ENCODE results near the gene S100A1.

Gene S100A1

DNA sequence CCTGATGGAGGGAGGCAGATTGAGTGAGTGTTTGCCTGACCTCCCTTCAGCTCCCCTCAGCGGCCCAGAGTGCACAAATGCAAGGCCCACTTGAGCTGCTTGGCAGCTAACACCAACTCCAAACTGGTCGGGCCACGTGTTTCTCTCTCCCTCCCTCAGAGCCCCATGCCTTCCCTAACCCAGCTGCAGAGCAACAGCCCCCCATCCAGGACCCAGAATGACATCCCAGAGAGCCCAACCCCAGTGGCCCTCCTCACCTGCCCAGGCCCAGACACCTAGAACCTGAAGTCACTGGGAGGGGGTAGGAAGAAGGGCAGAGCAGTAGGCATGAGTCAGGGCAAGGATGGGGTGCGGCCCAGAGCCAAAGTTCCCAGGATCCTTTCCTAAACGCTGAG, 11.3 kb upstream of the S100A1 start:
- Histone ChIP-seq H3K27me3 (ENCODE audit: control insufficient read depth, insufficient read depth, low read length) (no peaks in the 10 kb centered on the region; the same call in 1 of the 2 replicates), H3K36me3 (ENCODE audit: control insufficient read depth, insufficient read depth, low read length) (peaks cover 9% of the 10 kb centered on the region; the same call in 1 of the 2 replicates)

DNA sequence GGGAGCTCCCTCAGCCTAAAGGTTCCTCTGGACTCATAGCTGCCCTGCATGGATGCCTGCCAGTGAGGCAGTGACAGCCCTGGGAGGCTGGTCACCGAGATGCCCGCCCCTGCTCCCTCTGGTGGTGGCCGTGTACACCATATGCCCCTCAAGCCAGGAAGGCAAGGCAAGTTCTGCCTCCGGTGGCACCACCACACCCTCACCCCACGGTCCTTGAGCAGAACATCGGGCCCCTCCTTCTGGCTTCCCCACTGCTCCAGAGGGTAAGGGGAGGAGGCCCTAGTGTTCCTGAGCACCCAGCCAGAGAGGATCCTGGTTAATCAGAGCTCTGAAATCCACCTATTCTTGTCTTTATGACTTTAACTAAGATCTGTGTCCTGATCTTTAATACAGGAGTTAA, 10.6 kb upstream of the S100A1 start:
- Histone ChIP-seq H3K27me3 (ENCODE audit: control insufficient read depth, insufficient read depth, low read length) (no peaks in the 10 kb centered on the region), H3K9me3 (ENCODE audit: control insufficient read depth, insufficient read depth, low read depth, low read length) (no peaks in the 10 kb centered on the region), H3K9ac (ENCODE audit: low read length) (no peak overlapping the region), H3K36me3 (ENCODE audit: control insufficient read depth, insufficient read depth, low read length) (peaks cover 15% of the 10 kb centered on the region; the same call in 1 of the 2 replicates), H3K4me1 (ENCODE audit: control insufficient read depth, insufficient read depth, low read length) (peaks cover 24% of the 10 kb centered on the region), H3K27ac (ENCODE audit: low read depth, low read length) (no peak overlapping the region), H3K4me3 (ENCODE audit: low read depth, low read length) (no peak overlapping the region)

More for the DNA sequence above, 11.3 kb upstream of the S100A1 start:
- no peak overlapping the region for H3K9ac ChIP-seq (ENCODE audit: low read length)
- H3K4me1 ChIP-seq (ENCODE audit: control insufficient read depth, insufficient read depth, low read length), result peaks cover 30% of the 10 kb centered on the region
- no peak overlapping the region for H3K4me3 ChIP-seq (ENCODE audit: low read depth, low read length)
- H3K9me3 ChIP-seq (ENCODE audit: control insufficient read depth, insufficient read depth, low read depth, low read length), result no peaks in the 10 kb centered on the region
- no peak overlapping the region for H3K27ac ChIP-seq (ENCODE audit: low read depth, low read length)

DNA sequence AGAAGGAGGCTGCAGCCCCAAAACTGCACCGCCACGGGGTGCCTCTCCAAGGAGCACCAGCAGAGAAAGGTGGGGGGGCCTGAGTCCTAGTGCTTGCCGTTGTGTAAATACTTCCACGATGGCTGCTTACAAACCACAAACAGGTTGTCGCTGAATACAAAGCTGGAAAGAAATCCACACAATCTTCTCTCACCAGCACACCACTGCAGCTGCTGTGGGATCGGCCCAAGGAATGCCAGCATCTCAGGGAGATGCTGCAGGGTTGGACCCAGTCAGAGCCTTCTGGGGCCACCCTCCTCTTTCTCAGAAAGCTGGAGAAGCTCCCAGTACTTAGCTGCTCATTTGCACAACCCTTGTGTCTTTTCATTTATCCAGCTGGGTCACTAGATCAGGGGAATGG, 9.1 kb upstream of the S100A1 start:
- no peak overlapping the region for H3K27ac ChIP-seq (ENCODE audit: low read depth, low read length)

DNA sequence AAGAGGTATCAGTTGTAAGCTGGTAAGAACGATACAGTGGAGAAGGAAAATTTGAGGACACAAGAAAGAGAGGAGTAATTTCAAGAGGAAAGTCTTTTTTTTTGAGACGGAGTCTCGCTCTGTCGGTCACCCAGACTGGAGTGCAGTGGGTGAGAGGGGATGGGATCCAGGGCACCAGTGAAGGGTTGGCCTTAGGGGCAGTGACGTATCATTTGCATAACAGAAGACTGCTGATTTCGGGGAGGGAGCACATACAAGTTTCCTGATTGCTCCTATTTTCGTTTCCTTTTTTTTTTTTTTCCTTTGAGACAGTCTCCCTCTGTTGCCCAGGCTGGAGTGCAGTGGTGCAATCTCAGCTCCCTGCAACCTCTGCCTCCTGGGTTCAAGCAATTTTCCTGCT, 5.1 kb upstream of the S100A1 start:
- Histone ChIP-seq H3K36me3 (ENCODE audit: control insufficient read depth, insufficient read depth, low read length) (peaks cover 22% of the 10 kb centered on the region; the same call in 1 of the 2 replicates), H3K27me3 (ENCODE audit: control insufficient read depth, insufficient read depth, low read length) (0 out of 2 replicates have a peak, but pooled peaks cover 3% of the 10 kb centered on the region), H3K27ac (ENCODE audit: low read depth, low read length) (no peak overlapping the region), H3K4me3 (ENCODE audit: low read depth, low read length) (no peak overlapping the region), H3K9ac (ENCODE audit: low read length) (no peak overlapping the region), H3K9me3 (ENCODE audit: control insufficient read depth, insufficient read depth, low read depth, low read length) (no peaks in the 10 kb centered on the region), H3K4me1 (ENCODE audit: control insufficient read depth, insufficient read depth, low read length) (peaks cover 23% of the 10 kb centered on the region)

More for the DNA sequence above, 9.1 kb upstream of the S100A1 start:
- H3K36me3 ChIP-seq (ENCODE audit: control insufficient read depth, insufficient read depth, low read length), result peaks cover 16% of the 10 kb centered on the region; the same call in 1 of the 2 replicates
- H3K4me3 ChIP-seq (ENCODE audit: low read depth, low read length), result no peak overlapping the region
- H3K27me3 ChIP-seq (ENCODE audit: control insufficient read depth, insufficient read depth, low read length), result no peaks in the 10 kb centered on the region
- H3K9ac ChIP-seq (ENCODE audit: low read length), result no peak overlapping the region
- no peaks in the 10 kb centered on the region for H3K9me3 ChIP-seq (ENCODE audit: control insufficient read depth, insufficient read depth, low read depth, low read length)
- peaks cover 21% of the 10 kb centered on the region; the same call in 1 of the 2 replicates for H3K4me1 ChIP-seq (ENCODE audit: control insufficient read depth, insufficient read depth, low read length)

DNA sequence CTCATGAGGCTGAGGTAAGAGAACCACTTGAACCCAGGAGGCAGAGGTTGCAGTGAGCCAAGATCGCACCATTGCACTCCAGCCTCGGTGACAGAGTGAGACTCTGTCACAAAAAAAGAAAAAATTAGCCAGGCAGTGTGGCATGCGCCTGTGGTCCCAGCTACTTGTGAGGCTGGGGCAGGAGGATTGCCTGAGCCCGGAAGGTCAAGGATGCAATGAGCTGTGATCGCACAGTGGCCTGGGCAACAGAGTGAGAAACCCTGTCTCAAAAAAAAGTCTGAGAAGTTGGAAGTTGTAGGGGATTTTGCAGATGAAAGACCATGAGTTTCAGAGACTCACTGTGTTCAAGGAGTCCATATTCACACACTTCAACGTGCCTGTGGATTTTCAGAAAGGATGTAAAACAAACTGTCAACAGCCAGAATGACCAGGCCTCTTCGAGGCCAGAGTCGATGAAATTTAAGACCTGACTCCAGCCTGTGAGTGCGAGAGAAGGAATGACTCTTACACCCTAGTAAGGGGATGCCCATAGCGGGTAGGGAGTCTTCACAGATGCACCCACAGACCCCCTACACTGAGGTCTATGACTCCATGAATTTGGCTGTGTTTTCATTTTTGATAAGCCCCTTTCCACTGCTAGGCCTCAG, 3.1 kb upstream of the S100A1 start:
- 0 out of 2 replicates have a peak, but pooled peaks cover 3% of the 10 kb centered on the region for H3K27me3 ChIP-seq (ENCODE audit: control insufficient read depth, insufficient read depth, low read length)
- H3K9me3 ChIP-seq (ENCODE audit: control insufficient read depth, insufficient read depth, low read depth, low read length), result no peaks in the 10 kb centered on the region
- peaks cover 16% of the 10 kb centered on the region; the same call in 1 of the 2 replicates for H3K36me3 ChIP-seq (ENCODE audit: control insufficient read depth, insufficient read depth, low read length)
- peaks cover 42% of the 10 kb centered on the region for H3K4me1 ChIP-seq (ENCODE audit: control insufficient read depth, insufficient read depth, low read length)
- no peak overlapping the region for H3K4me3 ChIP-seq (ENCODE audit: low read depth, low read length)
- H3K9ac ChIP-seq (ENCODE audit: low read length), result no peak overlapping the region
- H3K27ac ChIP-seq (ENCODE audit: low read depth, low read length), result no peak overlapping the region

DNA sequence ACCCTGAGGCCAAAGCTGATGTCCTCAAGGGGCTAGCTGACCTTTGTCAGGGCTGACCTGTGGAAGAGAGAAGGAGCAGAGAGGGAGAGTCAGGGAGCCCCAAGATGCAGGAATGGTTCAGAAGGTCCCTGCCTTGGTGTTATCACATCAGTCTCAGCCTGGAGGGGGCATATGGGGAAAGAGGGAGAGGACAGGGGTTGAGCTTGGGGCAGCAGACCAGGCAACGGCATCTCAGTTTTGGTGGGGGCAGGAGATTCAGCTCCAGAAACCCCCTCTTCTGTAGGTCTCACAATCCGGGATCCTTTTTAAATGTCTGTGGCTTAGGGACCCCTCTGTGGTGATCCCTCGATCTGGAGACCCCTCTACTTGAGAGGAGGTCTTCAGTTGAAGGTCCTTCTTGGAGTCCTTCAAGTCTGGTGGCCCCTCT, 1.7 kb upstream of the S100A1 start:
- peak overlapping the region; percentile 75 for H3K4me3 ChIP-seq (ENCODE audit: low read depth, low read length)
- H3K36me3 ChIP-seq (ENCODE audit: control insufficient read depth, insufficient read depth, low read length), result 0 out of 2 replicates have a peak, but pooled peaks cover 13% of the 10 kb centered on the region

DNA sequence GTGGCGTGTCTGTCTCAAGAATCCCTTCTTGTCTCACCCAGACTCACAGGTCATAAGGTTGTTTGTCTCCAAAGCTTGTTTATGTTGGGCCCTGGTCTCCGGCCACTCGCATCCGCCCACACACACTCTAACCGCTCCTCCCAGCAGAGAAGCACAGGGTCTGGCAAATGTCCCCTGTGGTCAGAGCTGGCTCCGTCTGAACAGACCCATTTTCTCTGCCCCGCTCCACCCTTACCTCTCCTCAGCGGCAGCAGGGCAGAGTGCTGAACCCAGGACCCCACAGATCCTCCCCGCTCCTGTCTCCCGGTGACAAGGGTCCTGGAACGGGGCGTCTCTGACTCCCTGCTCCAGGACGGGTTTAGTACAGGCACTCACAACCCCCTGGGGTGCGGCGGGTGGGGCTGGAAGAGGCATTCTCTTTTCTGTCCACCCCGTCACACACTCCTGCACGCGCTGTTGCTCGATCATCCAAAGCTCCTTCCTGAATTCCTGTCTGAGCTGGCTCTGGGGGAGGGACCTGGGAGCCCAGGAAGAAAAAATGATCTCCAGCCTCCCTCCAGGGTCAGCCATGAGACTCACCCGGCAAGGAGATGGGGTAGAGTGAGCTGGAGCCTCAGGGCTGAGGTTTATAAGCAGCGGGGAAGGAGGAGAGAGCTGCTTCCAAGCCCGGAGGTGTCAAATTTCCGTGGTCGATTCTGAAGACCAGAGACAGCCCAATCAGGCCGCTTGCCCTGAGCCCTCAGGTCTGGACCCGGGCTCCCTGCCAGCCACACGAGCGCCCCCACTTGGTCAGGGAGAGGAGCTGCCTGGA, 1.1 kb upstream of the S100A1 start, which contains the start of gene S100A13:
Gene S100A13 (minus strand): TSS at position 602 of the 811 bp plus-strand sequence. CDS start 1,033 bp downstream, outside the sequence.
- Histone ChIP-seq H3K36me3 (ENCODE audit: control insufficient read depth, insufficient read depth, low read length) (0 out of 2 replicates have a peak, but pooled peaks cover 13% of the 10 kb centered on the region), H3K4me3 (ENCODE audit: low read depth, low read length) (peak within 1 kb of the TSS; percentile 75), H3K9me3 (ENCODE audit: control insufficient read depth, insufficient read depth, low read depth, low read length) (no peaks in the 10 kb centered on the region), H3K9ac (ENCODE audit: low read length) (peak within 1 kb of the TSS; percentile 79), H3K4me1 (ENCODE audit: control insufficient read depth, insufficient read depth, low read length) (peaks cover 45% of the 10 kb centered on the region), H3K27me3 (ENCODE audit: control insufficient read depth, insufficient read depth, low read length) (0 out of 2 replicates have a peak, but pooled peaks cover 3% of the 10 kb centered on the region), H3K27ac (ENCODE audit: low read depth, low read length) (peak within 1 kb of the TSS; percentile 50; the same call in 1 of the 2 replicates)

More for the DNA sequence above, 1.7 kb upstream of the S100A1 start:
- Histone ChIP-seq H3K9ac (ENCODE audit: low read length) (peak overlapping the region; percentile 79), H3K27me3 (ENCODE audit: control insufficient read depth, insufficient read depth, low read length) (0 out of 2 replicates have a peak, but pooled peaks cover 3% of the 10 kb centered on the region), H3K27ac (ENCODE audit: low read depth, low read length) (peak overlapping the region; percentile 50; the same call in 1 of the 2 replicates), H3K9me3 (ENCODE audit: control insufficient read depth, insufficient read depth, low read depth, low read length) (no peaks in the 10 kb centered on the region), H3K4me1 (ENCODE audit: control insufficient read depth, insufficient read depth, low read length) (peaks cover 45% of the 10 kb centered on the region)

DNA sequence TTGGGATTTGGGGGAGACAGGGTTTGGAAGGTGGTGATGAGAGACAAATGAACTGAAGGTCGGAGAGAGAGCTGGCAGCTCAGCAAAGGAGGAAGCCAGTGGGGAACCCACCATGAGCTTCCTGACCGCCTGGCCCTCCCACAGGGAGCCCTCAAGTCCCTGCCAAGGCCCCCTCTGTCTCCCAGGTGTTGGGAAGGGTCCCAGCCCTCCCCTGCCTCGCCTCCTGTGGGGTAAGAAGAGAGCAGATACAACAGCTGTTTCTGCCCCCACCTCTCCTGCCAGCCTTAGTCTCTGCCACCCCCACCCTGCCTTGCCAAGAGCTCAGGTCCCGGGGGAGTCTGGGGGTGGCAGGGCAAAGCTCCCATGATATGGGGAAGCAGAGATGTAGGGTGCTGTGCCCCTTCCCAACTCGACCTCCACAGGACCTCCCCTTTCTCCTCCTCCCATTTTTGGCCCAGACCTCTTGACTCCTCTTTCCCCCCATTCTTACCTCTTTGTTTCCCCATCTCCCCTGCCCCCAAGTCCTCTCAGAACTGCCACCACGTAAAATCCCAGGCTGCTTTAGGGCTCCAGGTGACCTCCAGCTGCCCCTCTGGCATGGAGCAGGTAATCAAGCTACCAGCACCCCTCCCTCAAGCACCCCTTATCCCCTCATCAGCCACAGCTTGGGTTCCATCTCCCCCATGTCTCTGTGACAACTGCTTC, 556 bp downstream of the S100A1 start:
- Histone ChIP-seq H3K27me3 (ENCODE audit: control insufficient read depth, insufficient read depth, low read length) (0 out of 2 replicates have a peak, but pooled peaks cover 3% of the 10 kb centered on the region), H3K4me3 (ENCODE audit: low read depth, low read length) (no peak overlapping the region), H3K36me3 (ENCODE audit: control insufficient read depth, insufficient read depth, low read length) (0 out of 2 replicates have a peak, but pooled peaks cover 6% of the 10 kb centered on the region), H3K4me1 (ENCODE audit: control insufficient read depth, insufficient read depth, low read length) (peaks cover 45% of the 10 kb centered on the region), H3K27ac (ENCODE audit: low read depth, low read length) (no peak overlapping the region), H3K9me3 (ENCODE audit: control insufficient read depth, insufficient read depth, low read depth, low read length) (no peaks in the 10 kb centered on the region), H3K9ac (ENCODE audit: low read length) (no peak overlapping the region)

DNA sequence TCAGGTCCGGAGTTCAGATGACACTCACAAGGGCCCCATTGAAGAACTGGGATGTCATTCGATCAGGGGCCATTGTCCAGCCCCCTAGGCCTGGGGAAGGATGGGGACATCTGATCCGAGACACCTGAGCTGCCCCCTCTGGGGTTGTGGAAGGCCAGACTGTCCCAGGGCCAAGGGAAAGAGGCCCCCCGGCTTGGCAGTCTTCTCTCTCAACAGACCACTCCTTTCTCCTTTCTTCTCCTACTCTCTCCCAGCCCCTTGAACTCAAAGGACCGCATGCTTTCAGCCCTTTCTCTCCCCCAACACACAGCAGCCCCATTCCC, 1.1 kb downstream of the S100A1 start:
- H3K4me1 ChIP-seq (ENCODE audit: control insufficient read depth, insufficient read depth, low read length), result peaks cover 40% of the 10 kb centered on the region
- H3K27me3 ChIP-seq (ENCODE audit: control insufficient read depth, insufficient read depth, low read length), result 0 out of 2 replicates have a peak, but pooled peaks cover 3% of the 10 kb centered on the region
- H3K9me3 ChIP-seq (ENCODE audit: control insufficient read depth, insufficient read depth, low read depth, low read length), result no peaks in the 10 kb centered on the region
- H3K4me3 ChIP-seq (ENCODE audit: low read depth, low read length), result no peak overlapping the region
- H3K36me3 ChIP-seq (ENCODE audit: control insufficient read depth, insufficient read depth, low read length), result 0 out of 2 replicates have a peak, but pooled peaks cover 6% of the 10 kb centered on the region
- no peak overlapping the region for H3K27ac ChIP-seq (ENCODE audit: low read depth, low read length)
- no peak overlapping the region for H3K9ac ChIP-seq (ENCODE audit: low read length)

DNA sequence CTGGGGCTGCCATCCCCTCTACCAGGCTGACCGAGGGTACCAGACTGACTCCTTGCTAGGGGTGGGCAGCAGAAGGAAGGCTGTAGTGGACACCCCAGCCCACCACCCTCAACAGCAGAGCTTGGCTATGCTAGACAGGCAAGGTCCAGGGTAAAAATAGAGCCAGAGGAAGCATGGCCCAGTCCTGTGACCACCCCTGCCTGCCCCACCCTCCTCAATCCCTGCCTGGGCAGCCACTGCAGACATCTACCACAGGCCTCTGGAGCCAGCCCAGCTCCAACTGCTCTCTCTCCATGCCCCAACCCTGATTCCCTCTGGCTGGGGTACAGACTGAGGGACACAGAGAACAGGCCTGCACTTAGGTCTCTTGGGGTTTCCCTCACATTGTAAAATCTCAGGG, 1.7 kb downstream of the S100A1 start:
- H3K27ac ChIP-seq (ENCODE audit: low read depth, low read length), result no peak overlapping the region
- H3K4me3 ChIP-seq (ENCODE audit: low read depth, low read length), result no peak overlapping the region
- H3K9me3 ChIP-seq (ENCODE audit: control insufficient read depth, insufficient read depth, low read depth, low read length), result no peaks in the 10 kb centered on the region
- H3K36me3 ChIP-seq (ENCODE audit: control insufficient read depth, insufficient read depth, low read length), result 0 out of 2 replicates have a peak, but pooled peaks cover 5% of the 10 kb centered on the region
- H3K9ac ChIP-seq (ENCODE audit: low read length), result peak overlapping the region; percentile 30
- 0 out of 2 replicates have a peak, but pooled peaks cover 3% of the 10 kb centered on the region for H3K27me3 ChIP-seq (ENCODE audit: control insufficient read depth, insufficient read depth, low read length)
- peaks cover 40% of the 10 kb centered on the region for H3K4me1 ChIP-seq (ENCODE audit: control insufficient read depth, insufficient read depth, low read length)

Measured in HUES6 (cell line).